Smooth muscle cell (in vitro differentiated cells): ENCODE results near the gene MAP1LC3B2. TPM values are rescaled to one million over a fixed set of nuclear protein-coding genes. Genes with fewer than 3 reads are reported as not detected.

Source experiments
- DNase-seq: peaks from one replicate; lab custom pipeline; 2025; ENCODE audit not compliant: unreplicated experiment; lab: John Stamatoyannopoulos, UW
- H2AFZ ChIP-seq: fragments of 200-600 bp; sonication (generic); 2 replicates; pipeline ENCODE4 v1.6.0; 2016; ENCODE audit warnings: antibody characterized with exemption, low read depth, mild to moderate bottlenecking
- H3F3A ChIP-seq: fragments of 200-600 bp; sonication (generic); 2 replicates; pipeline ENCODE4 v1.6.0; 2017; ENCODE audit warnings: antibody characterized with exemption, low read depth
- H3K27ac ChIP-seq: fragments of 200-600 bp; sonication (generic); 2 replicates; pipeline ENCODE4 v1.5.1; 2016; ENCODE audit warnings: low read depth, mild to moderate bottlenecking
- H3K27me3 ChIP-seq: fragments of 200-600 bp; sonication (generic); 2 replicates; pipeline ENCODE4 v1.6.1; 2016; ENCODE audit warnings: low read depth, mild to moderate bottlenecking
- H3K36me3 ChIP-seq: fragments of 200-600 bp; sonication (generic); 2 replicates; pipeline ENCODE4 v1.5.1; 2016; ENCODE audit warnings: low read depth
- H3K4me1 ChIP-seq: fragments of 200-600 bp; sonication (generic); 2 replicates; pipeline ENCODE4 v1.5.1; 2016; ENCODE audit warnings: low read depth
- H3K4me2 ChIP-seq: fragments of 200-600 bp; sonication (generic); 2 replicates; pipeline ENCODE4 v1.6.0; 2016; ENCODE audit warnings: mild to moderate bottlenecking
- H3K4me3 ChIP-seq: fragments of 200-600 bp; sonication (generic); 2 replicates; pipeline ENCODE4 v1.5.1; 2016; ENCODE audit warnings: mild to moderate bottlenecking
- H3K79me2 ChIP-seq: fragments of 200-600 bp; sonication (generic); 2 replicates; pipeline ENCODE4 v1.6.0; 2016; ENCODE audit warnings: low read depth, mild to moderate bottlenecking
- H3K9ac ChIP-seq: fragments of 200-600 bp; sonication (generic); 2 replicates; pipeline ENCODE4 v1.6.0; 2016; ENCODE audit warnings: low read depth
- H3K9me3 ChIP-seq: fragments of 200-600 bp; sonication (generic); replicated peaks from 2 replicates; pipeline ENCODE4 v1.5.1; 2016; ENCODE audit warnings: low read depth
- H4K20me1 ChIP-seq: fragments of 200-600 bp; sonication (generic); 2 replicates; pipeline ENCODE4 v1.6.0; 2016; ENCODE audit warnings: low read depth
- CTCF ChIP-seq: fragments of 200-600 bp; sonication (generic); IDR thresholded peaks from 2 replicates; pipeline ENCODE4 v1.5.1; 2017; ENCODE audit warnings: borderline replicate concordance, mild to moderate bottlenecking, antibody characterized with exemption; ENCODE audit not compliant: insufficient read depth, poor library complexity, severe bottlenecking
- WGBS: methylation state at CpG from one replicate; pipeline ENCODE4 v1.1.7; 2016; ENCODE audit warnings: low lambda C conversion rate; 5-methylcytosine and 5-hydroxymethylcytosine counted together
- polyA plus RNA-seq: library from polyadenylated mRNA; unstranded; fragments of >200 nt; fragmentation: Nextera tagmentation; extraction: Ambion mirVana; gene quantifications from 2 replicates; pipeline ENCODE4 v1.2.1, GENCODE V29; 2016
- total RNA-seq: library from RNA; depleted of rRNA; stranded (reverse); fragments of >200 nt; gene quantifications from 2 replicates; pipeline ENCODE4 v1.2.3, GENCODE V29; 2014

Gene MAP1LC3B2
- total and polyA plus RNA-seq, 2 experiments from 2014 or later: 0.31 to 4.2 TPM

- no peaks in the 10 kb centered on the region for H3K79me2 ChIP-seq
- H4K20me1 ChIP-seq: no peaks in the 10 kb centered on the region
- H3K27ac ChIP-seq: peak overlapping the region; percentile 54
- DNase-seq: no peak
- no peak overlapping the region for H3K4me3 ChIP-seq
- no peaks in the 10 kb centered on the region for H3K36me3 ChIP-seq
- peaks cover 10% of the 10 kb centered on the region for H3F3A ChIP-seq
- peak overlapping the region; percentile 83 for H2AFZ ChIP-seq
- H3K4me2 ChIP-seq: peak overlapping the region; percentile 45
- no peak overlapping the region for H3K9ac ChIP-seq
- no peaks in the 10 kb centered on the region for H3K27me3 ChIP-seq
- H3K9me3 ChIP-seq: no peaks in the 10 kb centered on the region
- no peak for TF ChIP-seq CTCF
- peaks cover 13% of the 10 kb centered on the region for H3K4me1 ChIP-seq
- WGBS: 92% methylated on average over 21 of the region's 21 CpGs
These were observed 660 bp upstream of the MAP1LC3B2 start for GRCh38 chr12:116558280-116559161.

- Histone ChIP-seq H3K79me2 (no peaks in the 10 kb centered on the region), H2AFZ (no peak overlapping the region), H3K9me3 (no peaks in the 10 kb centered on the region), H3K36me3 (no peaks in the 10 kb centered on the region), H3K27me3 (no peaks in the 10 kb centered on the region), H3K27ac (no peak overlapping the region), H3K4me2 (no peak overlapping the region), H3K9ac (no peak overlapping the region), H3K4me3 (no peak overlapping the region), H3K4me1 (peaks cover 13% of the 10 kb centered on the region), H3F3A (peaks cover 10% of the 10 kb centered on the region), H4K20me1 (no peaks in the 10 kb centered on the region)
- TF ChIP-seq CTCF: no peak
- 49% methylated on average over 6 of the region's 6 CpGs for WGBS
- no peak for DNase-seq
These were observed 2.1 kb downstream of the MAP1LC3B2 start for GRCh38 chr12:116561181-116561821.

- Histone ChIP-seq H3K4me1 (peaks cover 13% of the 10 kb centered on the region), H3K4me3 (no peak overlapping the region), H2AFZ (no peak overlapping the region), H3K79me2 (no peaks in the 10 kb centered on the region), H3K9me3 (no peaks in the 10 kb centered on the region), H3K36me3 (no peaks in the 10 kb centered on the region), H3F3A (peaks cover 10% of the 10 kb centered on the region), H4K20me1 (no peaks in the 10 kb centered on the region), H3K27me3 (no peaks in the 10 kb centered on the region), H3K9ac (no peak overlapping the region), H3K27ac (no peak overlapping the region), H3K4me2 (no peak overlapping the region)
- WGBS: 83% methylated on average over 7 of the region's 7 CpGs
- no peak for TF ChIP-seq CTCF
- no peak for DNase-seq
These were observed 2.9 kb downstream of the MAP1LC3B2 start for GRCh38 chr12:116562090-116562489.
